ENCODE results near the gene GINS1.

The GINS1 gene

DNA sequence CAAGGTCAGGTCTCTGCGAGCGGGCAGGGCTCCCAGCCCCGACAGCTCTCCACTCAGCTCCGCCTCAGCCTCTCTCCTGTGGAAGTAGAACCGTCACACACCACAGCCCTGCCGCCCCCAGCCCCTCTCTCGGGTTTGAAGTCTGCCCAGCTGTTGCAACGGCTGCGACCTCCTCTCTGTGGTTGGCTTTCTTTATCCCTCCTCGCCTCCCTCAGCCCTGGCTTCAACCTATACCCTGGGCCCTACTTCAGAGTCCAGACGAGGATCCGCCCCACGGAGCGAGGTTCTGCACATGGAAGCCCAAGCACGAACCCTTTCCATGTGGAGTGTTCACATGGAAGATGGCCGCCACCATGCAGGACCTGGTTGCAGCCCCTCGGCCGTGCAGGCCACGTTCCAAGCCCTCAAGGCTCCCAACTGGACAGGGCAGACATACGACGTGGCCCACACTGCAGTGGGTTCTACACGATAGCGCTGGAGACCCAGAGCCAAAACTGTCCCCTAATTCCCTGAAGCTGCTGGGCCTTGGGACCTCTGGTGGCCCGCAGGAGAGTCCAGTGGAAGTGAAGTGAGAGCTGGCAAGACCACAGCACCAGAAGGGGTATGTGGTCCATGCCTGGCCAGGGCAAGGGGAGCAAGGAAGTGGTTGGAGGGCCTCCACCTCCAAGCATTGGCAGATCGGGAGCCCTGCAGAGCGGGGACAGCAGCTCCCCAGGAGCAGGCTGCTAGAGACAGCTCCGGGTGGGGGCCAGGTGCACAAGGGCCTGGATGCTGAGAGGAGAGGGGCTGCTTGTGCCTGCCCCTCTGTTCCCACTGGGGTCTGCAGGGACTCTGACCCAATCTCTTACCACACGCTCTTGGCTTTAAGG is 69.8 kb downstream of the GINS1 start:
- DNase-seq (ENCODE audit: low read depth), result no peak

- no peak for DNase-seq (ENCODE audit: low read depth)
These were observed 71.6 kb downstream of the GINS1 start for GRCh38 chr20:25478889-25479568.

GRCh38 chr20:25479638-25480037 is 72.2 kb downstream of the GINS1 start:
- DNase-seq (ENCODE audit: low read depth), result no peak

DNA sequence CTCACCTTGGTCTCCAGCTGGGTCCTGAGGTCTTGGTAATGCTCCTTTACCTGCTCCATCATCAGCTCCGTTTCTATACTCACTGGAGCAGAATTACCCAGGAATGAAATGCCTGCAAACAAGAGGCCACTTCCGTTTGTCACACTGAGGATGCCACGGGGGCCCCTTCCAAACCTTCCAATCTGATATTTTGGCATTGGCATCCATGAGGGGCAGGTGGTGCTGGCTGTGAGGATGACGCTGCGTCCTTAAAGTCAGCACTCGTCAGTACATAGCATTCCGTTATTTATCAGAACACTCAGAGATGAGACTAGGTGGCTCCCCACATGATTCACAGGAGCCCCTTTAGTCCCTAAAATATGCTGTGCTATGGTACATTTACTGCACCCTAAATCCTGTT is 72.7 kb downstream of the GINS1 start:
- DNase-seq (ENCODE audit: low read depth), result no peak

GRCh38 chr20:25480797-25481196 is 73.3 kb downstream of the GINS1 start:
- no peak for DNase-seq (ENCODE audit: low read depth)

GRCh38 chr20:25481235-25481917 is 73.9 kb downstream of the GINS1 start:
- no peak for DNase-seq (ENCODE audit: low read depth)

DNA sequence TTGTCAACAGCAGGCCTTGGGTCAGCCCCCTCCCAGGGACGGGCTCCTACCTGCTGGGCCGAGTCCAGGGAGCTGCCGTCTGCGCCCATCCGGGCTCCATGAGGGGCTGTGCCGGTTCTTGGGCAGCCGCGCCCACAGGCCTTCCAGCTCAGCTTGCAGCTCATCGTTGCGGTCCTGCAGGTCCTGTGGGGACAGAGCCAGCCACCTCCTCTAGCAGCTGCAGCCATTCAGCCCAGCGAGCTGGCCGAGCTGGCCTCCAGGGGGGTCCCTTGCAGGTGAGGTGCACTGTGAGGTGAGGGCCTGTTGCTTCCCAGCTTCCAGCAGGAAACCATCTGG is 74.4 kb downstream of the GINS1 start:
- no peak for DNase-seq (ENCODE audit: low read depth)

DNA sequence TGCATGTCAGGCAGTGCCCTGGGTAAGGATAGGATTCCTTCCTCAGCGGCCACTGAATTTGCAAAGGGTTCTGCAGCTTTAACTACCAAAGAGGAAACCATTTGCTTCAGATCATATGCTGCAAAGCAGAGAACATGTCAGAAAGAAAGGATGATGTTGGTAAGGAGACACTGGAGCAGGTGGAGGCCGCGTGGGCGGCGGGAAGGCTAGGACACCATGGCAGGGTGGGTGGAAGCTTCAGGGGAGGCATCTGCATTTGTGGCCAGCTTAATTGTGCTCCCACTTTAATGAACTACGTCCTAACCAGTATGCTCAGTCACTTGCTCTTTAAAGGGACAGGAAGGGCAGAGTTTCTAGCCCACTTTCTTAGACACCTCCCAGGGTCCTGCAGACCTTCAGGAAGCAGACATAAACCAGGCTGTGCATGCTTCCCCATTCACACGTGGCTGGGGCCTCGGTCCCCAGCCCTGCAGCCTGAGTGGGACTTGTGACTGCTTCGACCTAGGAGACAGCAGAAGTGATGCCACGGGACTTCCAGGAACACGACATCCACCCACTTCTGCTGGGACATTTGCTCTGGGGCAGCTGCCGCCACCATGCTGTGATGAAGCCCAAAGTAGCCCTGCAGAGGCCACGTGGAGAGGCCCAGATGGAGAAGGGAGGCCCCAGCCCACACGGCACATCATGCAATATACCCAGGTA is 76.1 kb downstream of the GINS1 start:
- DNase-seq (ENCODE audit: low read depth), result no peak

DNA sequence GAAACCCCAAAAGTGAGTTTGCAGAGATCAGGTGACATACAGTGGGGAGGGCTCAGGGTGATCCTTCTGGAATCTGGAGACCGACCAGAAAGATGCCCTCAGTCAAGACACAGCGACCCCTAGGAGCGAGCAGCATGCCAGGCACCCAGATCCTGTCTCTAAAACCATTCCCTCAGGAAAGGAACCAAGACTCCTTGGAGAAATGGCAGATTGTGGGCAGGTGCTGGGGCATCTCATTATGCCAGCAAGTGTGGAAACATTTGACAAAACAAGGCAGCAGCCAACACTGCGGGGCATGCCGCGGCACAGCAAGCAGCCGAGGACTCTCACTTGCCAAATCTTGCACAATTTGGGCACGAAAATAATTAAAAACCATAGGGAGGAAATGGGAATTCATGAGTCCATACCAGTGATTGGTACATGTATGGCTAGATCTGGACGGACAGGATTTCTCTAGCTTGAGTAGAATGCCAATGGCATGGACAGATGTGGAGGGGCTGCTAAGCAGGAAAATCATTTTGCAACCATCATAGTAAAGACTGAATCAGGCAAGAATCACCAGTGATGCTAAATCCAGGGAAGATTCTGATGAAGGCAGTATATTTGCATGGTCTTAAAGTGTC is 76.9 kb downstream of the GINS1 start:
- DNase-seq (ENCODE audit: low read depth), result no peak

DNA sequence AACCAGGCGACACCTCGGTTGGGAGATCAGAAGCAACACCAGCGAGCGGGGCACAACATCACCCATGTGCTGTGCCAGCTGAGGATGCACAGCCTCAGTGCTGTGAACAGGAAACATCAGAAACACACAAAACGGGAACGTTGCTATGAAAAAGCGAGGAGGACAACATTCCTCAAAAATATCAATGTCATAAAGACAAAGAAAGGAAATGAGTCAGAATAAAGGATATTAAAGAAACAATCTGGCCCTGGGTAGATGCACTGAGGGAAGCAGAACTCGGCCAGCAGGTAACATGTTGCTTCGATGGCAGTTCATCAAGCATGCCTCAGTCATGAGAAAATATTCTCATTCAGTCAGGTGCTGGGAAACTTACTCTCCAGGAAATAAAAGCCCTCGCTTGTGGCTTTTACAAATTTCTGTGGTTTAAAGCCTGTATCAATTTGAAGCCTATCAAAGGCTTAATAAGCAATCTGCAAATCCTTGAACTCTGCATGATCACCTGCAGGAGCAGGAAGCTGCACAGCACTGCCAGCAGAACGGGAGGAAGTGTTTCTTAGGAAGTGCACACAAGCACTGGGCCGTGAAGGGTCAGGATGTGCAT is 77.5 kb downstream of the GINS1 start:
- DNase-seq (ENCODE audit: low read depth), result peak; percentile 31

DNA sequence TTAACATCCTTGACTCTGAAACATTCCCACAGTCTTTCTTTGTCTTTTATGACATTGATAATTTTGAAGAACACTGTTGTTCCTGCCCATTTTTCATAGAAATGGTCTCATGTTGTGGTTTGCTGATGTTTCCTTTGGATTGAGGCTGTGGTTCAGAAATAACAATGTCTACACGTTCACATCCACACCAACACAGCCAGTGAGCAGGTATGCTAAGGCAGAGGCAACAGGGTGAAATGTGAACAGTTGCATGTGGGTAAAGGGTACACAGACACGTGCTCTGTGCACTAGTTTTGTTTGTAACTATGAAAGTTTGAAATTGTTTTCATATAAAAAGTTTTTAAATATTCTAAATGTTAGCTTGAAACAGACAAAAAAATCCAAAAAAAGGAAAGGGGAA is 78.4 kb downstream of the GINS1 start:
- DNase-seq (ENCODE audit: low read depth), result no peak

- DNase-seq (ENCODE audit: low read depth), result no peak
These were observed 78.9 kb downstream of the GINS1 start for GRCh38 chr20:25486377-25486776.

- no peak for DNase-seq (ENCODE audit: low read depth)
These were observed 79.8 kb downstream of the GINS1 start for GRCh38 chr20:25487306-25487705.

GRCh38 chr20:25487975-25488374 is 80.5 kb downstream of the GINS1 start:
- no peak for DNase-seq (ENCODE audit: low read depth)

GRCh38 chr20:25489221-25489871 is 81.9 kb downstream of the GINS1 start:
- DNase-seq (ENCODE audit: low read depth), result no peak

GRCh38 chr20:25490656-25491445 is 83.4 kb downstream of the GINS1 start:
- no peak for DNase-seq (ENCODE audit: low read depth)

DNA sequence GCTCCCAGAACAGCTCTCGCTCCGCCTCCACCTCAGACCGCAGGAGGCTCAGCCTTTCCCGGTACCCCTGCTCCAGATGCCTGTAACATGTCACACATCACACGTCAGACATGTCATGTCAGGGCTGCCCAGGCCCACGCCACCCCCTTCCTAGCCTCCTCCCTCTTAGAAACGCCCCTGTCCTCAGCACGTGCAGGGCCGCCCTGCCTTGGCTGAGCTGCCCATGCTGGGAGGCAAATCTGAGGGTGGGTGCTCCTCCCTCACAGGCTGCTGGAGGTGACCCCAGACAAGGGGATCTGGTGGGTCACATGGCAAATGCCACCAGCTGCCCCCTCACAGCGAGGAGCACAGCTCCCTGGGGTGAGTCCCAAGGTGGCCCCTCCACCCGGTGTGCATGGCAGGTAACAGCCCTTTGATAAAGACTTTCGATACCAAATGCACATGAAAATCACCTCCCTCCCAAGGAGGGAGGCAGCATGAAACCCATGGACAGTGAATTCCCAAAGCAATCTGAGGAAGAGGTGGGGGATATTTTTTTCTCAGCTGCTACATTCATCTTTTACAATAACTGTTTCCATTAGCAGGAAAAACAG is 84.1 kb downstream of the GINS1 start:
- no peak for DNase-seq (ENCODE audit: low read depth)

- DNase-seq (ENCODE audit: low read depth), result no peak
These were observed 85.7 kb downstream of the GINS1 start for GRCh38 chr20:25493137-25493536.

DNA sequence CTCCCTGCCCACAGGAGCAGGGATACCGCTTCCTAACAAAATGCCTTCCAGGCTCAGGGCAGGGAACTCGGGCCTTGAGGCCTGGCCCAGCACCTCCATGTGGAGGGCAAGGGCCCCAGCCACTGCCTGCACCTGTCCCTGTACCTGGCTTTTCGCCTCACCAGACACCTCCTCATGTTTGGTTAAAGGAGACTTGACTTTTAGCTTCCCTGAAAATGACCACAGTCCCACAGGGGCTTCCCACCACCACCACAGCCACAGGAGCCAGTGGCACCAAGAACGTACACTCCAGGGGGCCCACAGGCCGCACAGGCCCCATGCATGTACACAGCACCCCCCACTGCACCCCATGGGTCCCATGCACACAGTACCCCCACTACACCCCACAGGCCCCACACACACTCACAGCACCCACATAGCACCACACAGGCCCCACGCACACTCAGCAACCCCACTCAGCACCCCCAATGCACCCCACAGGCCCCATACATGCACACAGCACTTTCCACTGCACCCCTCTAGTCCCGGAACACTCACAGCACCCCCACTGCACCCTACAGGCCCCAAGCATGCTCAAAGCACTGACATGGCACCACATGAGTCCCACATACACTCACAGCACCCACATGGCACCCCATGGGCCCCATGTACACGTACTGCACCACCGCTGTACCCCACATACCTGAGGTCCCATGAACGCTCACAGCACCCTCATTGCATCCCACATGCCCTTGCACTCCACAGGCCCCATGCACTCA is 86.5 kb downstream of the GINS1 start:
- DNase-seq (ENCODE audit: low read depth), result no peak
